Stimulated activated CD8-positive, alpha-beta memory T cell treated with anti-CD3 and anti-CD28 coated beads, Interleukin-7, amount 100 ng/mL, for 48 hours (primary cell): ENCODE results near the gene SMAD6.
"Not testable (repeated sequence)": the region's sequence is repeated elsewhere in the genome, so short reads cannot be mapped to it uniquely, and the experiment has no call there.

Source experiments
- DNase-seq, 2 donors: peaks; one replicate each; pipeline ENCODE4 v3.0.0-alpha.2; 2020; ENCODE audit warnings: low read depth in 1 of 2; ENCODE audit errors: extremely low read depth in 1 of 2

Gene SMAD6

DNA sequence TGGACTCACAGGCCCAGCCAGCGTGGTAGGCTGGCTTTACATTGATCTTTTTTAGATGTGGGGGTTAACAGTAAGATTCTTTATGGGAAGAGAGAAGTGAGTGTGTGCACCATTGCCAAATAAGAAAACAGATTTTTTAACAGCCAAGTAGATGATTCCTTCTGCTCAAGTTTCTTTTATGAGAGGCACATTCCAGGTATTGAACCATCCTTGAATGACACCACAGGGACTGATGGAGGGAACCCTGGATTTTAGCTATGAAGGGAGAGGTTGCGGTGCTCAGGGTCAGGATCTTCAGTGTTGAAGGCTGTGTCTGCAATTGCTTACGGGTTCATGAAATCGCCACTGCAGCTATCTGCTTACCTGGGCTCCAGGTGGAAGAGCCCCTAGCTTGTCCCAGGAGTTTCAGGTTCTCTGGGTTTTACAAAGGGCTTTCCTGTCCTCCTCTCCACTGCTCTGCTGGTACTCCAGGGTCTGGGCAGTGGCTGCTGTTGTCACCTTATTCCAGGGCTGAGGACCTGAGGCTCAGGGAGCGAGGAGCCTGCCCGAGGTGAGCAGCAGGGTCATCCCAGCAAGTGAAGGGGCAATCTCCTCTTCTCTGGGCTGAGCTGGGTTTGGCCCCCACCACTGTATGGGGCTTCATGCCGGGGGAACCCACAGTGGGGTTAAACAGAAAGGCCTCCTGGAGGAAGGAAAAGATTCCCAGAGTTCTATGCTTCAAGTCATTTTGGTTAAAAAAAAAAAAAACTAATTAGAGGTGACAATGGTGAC, 53.4 kb downstream of the SMAD6 start:
- no peak for DNase-seq

DNA sequence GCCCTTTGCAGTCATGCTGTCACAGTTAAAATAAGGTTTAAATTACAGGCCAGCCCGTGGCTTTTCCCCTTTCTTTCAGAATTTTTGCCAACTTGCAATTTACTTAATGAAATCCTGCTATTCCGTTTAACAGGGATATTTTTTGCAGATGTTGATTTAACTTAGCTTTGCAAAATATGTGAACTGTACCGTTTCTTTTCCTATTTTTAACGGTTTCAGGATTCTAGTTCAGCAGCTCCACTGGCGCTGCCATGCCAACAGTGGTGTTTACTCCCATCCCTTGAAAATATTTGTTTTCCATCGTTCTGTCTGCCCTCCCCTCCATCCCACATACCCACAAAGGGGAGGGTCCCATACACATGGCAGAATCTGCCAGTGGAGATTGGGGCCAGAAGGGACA, 54.3 kb downstream of the SMAD6 start:
- no peak for DNase-seq

DNA sequence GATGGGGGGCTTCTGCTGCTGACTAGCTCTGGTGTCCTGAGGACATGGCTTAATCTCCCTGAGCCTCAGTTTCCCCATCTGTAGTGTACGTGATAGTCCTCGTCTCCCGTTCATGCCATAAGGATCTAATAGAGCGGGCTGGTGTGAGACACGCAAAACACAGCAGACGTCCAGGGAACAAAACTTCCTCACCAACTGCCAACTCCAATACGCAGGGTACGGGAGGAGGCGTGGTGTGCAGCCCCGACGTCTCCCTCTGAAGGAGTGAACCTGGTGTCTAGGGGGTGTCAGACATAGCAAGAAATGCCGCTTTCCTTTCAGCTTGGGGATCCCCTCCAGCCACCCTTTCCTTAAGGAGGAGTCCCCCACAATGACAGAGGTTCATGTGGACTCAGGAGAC, 55.0 kb downstream of the SMAD6 start:
- DNase-seq: no peak

DNA sequence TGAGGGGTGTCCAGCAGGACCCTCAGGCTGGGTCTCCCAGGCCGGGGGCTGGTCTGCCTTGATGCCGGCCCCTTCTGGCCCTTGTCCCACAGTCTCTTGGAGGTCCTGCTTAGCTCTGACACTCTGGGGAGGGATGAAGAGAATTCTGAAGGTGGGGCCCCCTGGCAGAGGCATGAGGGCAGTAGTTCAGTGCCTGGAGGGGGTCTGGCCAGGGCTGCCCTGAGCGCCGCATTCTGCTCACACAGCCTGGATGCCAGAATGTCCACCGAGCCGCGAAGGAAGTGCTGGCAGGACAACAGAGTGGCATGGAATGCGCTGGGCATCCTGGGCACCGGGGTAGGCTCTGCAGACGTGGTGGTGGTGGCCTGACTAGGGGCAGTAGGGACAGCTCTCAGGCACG, 55.5 kb downstream of the SMAD6 start:
- DNase-seq: no peak

DNA sequence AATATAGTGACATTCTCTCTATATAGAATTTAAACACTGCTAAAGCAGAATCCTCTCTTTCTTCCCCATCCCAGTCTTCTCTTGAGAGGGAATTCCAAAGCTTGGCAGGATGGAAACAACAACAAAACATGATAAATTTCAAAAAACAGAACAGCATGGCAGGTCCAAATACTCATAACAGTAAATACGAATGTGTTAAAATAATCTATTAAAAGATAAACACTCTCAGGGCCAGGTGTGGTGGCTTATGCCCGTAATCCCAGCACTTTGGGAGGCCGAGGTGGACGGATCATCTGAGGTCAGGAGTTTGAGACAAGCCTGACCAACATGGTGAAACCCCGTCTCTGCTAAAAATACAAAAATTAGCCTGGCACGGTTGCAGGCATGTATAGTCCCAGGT, 56.2 kb downstream of the SMAD6 start:
- DNase-seq: not testable (repeated sequence)

DNA sequence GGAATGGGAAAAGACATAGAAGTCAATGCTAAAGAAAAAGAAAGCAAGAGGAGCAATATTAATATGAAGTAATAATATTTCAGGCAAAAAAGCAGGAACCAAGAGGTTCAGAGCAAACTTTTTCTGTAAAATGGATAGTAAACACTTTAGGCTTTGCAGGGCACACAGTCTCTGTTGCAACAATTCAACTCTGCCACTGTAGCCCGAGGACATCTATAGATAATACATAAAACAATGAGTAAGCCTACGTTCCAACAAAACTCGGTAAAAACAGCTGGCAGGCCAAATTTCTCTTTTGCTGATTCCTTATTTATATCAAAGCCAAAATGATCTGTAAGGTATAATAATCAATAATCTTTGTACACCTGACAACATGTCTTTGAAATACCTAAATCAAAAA, 56.8 kb downstream of the SMAD6 start:
- no peak for DNase-seq

DNA sequence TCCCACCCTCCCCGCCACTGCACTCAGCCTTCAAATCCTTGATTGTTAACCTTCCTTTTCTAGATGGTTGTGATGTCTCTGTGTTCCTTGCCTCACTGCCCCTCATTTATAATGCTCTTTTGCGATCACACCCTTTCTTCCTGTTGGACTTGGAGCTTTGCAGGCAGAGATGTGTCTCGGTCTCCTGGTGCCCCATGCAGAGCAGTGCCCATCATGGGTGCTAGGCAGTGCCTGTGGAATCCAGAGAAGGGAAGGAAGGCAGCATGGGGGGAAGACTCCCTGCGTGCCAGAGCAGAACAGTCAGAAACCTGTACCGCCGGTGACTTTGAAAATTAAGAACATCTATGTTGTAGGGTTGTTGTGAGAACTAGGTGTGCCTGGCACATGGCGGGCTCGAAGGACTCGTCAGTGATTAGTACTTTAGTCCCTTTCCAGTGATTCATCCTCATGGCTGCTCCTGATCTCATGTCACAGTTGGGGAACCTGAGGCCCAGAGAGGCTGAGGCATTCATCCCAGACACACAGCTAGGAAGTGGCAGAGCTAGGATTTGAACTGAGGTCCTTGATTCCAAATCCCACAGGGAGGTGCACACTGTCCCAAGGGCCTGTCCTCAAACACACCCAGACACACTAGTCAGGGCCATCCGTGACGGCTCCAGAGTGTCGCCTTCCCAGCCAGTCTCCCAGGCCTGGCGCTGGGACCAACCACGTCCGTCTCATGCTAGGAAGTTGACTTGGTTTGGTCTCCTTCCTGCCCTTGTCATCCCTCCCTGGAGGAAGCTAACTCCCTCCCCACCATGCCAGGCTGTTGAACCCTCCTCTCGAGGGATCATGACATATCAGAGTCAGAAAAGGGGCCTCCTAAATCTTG, 58.3 kb downstream of the SMAD6 start:
- no peak for DNase-seq

DNA sequence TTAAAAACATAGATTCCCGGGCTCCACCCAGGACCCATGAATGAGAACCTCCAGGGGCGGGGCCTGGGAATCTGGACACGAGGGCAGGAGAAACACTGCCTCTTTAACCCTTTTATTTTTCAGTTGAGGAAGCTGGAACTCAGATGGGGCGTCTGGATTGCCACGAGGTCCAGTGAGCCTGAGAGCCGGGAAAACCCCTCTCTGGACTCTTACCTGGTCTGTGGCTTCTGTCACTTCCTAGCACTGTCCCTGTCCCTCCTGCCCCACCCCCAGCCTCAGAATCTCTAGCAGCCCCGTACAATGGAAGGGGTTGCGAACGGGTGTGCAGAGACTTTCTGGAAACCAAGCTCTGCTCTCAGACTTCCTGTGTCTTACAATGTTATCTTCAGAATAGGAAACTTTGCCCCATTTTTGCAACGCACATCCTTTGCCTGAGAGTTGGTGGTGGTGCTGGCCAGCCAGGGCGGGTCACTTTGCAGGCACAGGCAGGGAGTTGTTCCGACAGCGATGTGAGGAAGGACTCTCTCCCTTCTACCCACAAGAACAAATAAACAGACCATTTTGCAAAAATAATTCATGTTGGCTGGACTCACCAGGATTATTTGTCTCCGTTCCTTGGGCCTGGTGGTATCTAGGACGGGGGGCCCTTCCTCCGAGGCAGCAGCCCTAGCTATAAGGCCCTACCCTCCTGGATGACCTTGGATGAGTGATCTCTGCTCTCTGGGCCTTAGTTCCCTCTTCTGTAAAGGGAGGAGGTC, 59.1 kb downstream of the SMAD6 start:
- no peak for DNase-seq

DNA sequence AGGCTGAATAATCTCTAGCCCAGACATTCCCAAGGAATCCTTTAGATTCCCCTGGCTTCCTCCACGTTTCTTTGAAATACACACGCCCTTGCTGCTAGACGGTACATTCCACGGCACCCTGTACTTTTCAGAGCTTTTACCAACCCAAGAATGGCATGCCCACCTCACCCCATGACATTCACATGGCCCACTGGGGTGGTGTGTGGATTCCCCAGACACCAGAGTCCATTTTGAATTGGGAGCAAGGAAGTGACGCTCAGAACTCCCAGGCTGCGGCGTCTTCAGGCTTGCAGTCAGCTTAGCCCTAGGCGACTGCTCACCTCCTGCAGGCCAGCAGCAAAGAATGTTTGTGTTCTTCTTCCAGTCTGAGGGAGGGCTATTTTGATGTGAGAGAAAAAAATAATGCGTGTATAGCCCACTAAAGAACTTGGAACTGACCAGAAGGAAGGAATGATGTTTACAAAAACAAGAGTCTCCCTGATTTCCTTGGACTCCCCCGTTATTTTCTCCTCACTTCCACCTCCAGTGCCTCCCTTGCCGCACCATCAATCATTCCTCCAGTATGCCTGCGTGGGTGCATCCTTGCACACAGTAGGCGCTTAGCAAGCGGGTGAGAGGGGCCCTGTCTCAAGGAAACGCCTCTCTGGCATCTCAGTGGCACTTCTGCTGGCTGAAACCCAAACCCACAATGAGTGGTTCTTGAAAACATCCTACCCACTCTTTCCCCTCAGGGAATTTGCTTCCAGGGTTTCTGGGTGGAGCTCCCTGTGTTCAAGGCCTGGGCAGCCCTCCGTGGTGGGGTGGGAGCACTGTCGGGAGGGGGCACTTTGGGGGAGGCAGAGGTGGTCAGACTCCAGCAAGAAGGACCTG, 59.9 kb downstream of the SMAD6 start:
- DNase-seq: no peak

DNA sequence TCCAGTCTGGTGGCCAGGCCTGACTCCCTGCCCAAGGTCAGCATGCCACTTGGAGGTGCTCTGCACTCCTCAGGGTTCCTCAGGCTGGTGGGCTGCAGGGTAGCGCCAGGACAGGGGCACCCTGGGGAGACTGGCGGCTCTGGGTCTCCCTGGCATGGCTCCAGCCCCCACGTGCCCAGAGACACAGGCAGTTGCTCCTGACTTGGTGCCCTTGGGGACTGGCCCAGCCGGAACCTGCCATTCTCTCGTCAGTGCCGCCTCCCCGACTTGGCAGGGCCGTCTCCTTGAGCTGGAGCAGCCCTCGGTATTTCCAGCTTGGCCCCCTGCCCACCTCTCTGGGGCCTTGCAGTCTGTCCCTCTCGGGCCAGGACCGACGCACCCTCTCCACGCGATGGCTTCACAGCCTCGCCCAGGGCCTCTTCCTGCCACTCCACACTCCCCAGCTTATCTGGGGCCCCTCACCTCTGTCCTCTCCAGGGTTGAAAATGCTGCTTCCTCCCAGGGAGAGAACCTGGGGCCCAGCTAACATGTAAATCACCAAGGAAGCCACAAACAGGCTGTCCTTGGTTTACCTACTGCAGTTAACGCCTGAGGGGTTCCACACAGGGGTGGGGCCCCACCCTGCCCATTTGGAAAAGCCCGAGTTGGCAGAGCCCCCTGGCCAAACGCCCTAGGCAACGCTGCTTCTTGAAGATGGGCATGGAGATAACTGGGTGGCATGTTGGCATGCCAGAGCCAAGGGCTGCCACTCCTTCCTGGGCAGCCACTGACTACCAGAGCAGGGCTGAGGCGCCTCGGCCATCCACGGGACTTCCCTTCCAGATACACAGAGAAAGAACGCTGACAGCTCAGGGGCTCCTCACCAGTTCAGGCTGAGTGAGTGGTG, 61.4 kb downstream of the SMAD6 start:
- no peak for DNase-seq

DNA sequence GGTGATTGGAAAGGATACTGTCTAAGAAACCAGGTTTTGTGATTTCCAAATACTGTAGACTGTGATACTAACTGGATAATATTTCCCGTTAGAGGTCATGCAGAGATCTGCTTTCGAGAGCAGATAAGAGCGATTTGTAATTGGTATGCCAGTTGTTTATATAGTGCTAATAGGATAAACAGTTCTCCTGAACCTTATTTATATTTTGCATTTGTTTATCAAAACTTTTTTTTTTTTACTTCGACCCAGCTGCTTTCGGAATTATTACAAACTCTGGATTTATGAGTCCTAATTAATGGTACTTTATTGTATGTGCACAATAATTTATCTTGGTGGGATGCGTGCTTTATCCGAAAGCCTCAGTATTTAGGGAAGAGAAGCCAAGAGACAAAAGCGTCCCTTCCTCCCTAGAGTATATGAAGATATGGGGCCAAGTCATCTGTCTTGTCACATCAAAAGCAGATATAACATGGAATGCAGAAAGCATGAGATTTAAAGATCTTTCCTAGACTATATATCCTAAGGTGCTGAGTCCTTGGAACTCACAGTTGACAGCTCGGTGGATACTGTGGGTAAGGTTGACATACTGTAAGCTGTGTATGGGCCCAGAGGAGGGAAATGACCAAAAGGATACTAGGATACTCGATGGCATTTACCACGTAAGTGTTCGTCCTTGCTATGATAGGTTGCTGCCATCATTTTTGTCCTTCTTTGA, 62.2 kb downstream of the SMAD6 start:
- DNase-seq: no peak

DNA sequence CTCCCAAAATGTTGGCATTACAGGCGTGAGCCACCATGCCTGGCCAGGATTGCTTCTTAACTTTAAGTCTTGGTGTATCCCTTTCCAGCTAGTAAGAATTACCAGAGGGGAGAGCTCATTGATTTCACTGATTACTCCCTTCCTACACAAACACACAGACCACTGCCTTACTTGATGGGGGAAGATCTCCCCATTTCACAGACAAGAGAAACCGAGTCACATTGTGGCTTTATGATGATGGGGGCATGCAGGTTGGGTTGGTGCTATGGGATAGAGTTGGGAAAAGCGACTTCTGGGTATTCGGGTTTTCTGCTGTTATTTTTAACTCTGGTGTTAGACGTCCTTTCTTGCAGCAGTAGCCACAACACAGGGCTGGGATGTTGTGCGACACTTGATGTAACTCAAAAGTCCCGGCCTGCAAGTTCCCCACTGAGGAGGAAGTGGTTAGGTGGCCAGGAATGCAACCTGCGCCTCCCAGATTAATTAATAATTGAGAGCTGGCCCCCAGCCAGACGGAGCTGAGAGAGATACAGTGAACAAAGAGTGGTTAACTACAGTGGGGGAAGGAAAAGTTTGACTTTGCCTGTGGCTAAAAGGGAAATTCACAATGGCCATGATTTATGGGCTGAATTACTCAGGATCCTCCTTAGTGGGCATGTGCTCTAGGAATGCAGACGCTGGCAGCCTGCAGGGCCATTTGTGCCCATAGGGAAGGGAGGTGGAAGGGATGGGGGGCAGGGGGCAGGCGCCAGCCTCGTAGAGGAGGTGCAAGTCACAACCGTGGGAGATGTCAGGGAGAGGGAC, 63.6 kb downstream of the SMAD6 start:
- no peak for DNase-seq

DNA sequence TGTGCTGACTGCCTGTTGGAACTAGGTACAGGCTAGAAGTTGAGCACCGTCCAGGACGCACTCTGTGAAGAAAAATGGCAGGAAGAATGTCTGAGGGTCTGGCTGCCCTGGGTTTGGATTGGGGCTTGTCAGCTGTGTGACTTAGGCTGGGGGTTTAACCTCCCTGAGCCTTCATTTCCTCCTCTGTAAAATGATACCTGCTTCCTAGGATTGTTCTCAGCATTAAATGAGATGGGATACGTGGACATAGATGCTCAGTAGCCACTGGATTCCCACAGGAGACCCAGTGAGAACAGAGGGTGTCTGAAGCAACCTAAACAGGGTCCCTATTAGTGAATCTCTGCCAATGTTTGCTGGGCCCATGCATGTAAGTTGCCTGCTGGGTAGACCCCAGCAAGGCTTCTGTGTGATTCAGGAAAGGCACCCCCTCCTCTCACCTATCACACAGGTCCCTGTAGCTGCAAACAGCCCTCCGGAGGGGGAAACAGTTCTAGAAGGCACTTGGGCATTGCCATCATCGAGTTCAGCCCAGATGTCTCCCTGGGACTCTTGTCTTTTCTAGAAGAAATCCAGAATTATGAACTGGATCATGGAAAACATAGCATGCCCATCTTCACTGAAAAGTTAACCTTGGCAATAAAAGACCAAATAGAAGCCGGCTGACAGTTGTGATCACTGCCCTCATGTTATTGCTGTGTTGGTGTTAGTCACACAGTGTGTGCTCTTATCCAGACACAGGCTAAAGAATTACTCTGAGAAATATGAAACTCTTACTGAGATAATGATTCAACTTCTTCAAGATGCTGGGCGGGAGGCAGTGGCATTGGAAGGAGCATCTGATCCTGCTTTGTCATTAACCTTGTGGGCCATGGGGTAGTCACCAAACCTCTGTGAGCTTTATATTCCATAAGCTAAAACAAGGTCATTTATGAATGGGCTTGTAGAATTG, 64.5 kb downstream of the SMAD6 start:
- DNase-seq: no peak

DNA sequence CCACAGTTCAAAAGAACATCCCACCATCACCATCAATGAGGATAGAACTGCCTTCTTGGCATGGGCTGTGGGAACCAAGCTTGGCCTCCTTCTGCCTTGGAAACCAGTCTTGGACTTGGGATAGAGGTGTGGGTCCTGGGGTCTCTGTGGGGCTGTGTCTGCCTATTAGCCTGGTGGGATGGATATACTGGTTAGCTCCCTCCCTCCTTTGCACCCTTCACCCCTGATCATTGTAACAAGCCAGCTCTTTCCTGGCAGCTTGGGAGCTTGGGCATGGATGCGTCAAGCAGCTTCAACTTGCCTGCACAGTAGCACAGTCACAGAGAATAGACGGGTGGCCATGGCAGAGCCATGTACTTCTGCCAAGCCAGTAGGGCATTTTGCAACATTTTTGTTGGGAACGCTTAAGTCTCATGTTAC, 65.2 kb downstream of the SMAD6 start:
- DNase-seq: no peak

DNA sequence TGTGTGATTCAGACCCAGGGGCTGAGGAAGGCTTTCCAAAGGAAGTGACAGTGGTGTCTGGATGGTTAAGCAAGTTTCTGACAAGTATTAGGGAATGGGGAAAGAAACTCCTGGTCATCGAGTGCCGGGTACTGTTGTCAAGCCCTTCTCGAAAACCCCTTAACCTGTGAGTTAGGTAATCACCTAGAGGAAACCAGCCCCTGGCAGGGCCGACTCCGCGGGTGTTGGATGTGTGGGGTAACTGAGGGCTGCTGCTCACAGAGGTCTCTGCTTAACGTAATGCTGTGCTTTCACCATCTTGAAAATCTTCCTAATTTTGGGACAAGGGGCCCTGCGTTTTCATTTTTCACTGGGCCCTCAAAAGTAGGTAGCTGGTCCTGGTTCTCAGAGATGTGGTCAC, 67.0 kb downstream of the SMAD6 start:
- no peak for DNase-seq

DNA sequence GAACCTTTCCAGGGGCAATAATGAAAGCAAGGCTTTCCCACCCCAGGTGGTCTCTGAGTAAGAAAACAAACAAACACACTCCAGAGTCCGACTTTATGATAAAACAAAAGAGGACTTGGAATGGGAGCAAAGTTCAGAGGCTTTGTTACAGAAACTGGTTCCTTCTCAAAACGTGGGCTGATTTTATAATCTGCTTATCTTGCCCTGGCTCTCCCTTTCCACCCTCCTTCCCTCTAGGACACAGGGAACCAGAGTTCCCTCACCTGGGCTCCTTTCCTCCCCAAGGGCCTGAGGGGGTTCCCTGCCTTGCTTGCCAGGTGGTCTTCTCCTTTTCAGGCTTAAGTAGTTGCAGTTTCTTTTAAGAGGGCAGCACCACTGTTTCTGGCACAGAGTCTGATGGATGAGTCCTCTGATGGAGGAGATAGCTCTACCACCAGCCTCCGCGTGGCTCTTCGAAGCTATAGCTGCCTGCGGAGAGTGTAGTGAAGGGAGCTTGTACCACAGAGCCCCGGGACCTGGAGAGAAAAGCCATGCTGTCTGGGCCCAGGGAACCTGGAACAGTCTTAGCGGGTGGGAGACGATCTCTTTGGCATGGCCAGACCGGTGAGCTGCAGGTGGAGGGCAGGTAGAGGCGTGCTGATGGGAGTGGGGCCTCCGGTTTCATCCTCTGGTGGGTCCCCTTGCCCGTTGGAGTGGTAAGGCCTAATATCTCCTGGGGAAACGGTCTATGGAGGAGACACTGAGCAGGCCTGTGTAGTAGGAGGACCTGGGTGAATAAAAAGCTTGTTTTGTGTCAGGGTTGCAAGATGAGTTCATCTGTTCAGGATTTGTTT, 68.7 kb downstream of the SMAD6 start:
- DNase-seq: no peak
